ENCODE measurements around the gene ARHGEF38.

Gene ARHGEF38

GRCh38 chr4:105526656-105527055, 25.8 kb upstream of the ARHGEF38 start:
- Histone ChIP-seq H4K20me1 (ENCODE audit: control insufficient read depth, insufficient read depth, low read depth, low read length) (no peaks in the 10 kb centered on the region), H3K27me3 (ENCODE audit: control insufficient read depth, low read length) (peaks cover 7% of the 10 kb centered on the region; the same call in 1 of the 2 replicates), H3K79me2 (ENCODE audit: control insufficient read depth, low read length) (no peaks in the 10 kb centered on the region), H3K9me2 (replicated peaks; ENCODE audit: control insufficient read depth, low read length) (no peaks in the 10 kb centered on the region), H3K36me3 (ENCODE audit: control insufficient read depth, low read length) (no peaks in the 10 kb centered on the region), H3K4me3 (ENCODE audit: low read length) (no peak overlapping the region), H3K9me3 (ENCODE audit: control insufficient read depth, insufficient read depth, low read length) (no peaks in the 10 kb centered on the region), H3F3A (ENCODE audit: control insufficient read depth, insufficient read depth) (no peaks in the 10 kb centered on the region), H3K4me1 (ENCODE audit: control insufficient read depth, low read length) (no peaks in the 10 kb centered on the region), H3K27ac (ENCODE audit: low read depth, low read length) (no peak overlapping the region), H3K4me2 (ENCODE audit: low read length) (no peak overlapping the region)
- no peak for TF ChIP-seq CTCF (IDR thresholded peaks at IDR 0.05; ENCODE audit: low read depth, low read length, poor library complexity, severe bottlenecking)
- TF ChIP-seq EZH2phosphoT487 (IDR thresholded peaks at IDR 0.05; ENCODE audit: borderline replicate concordance, low read length): no peak

GRCh38 chr4:105527081-105527480, 25.3 kb upstream of the ARHGEF38 start:
- Histone ChIP-seq H3K4me2 (ENCODE audit: low read length) (no peak overlapping the region), H3K27ac (ENCODE audit: low read depth, low read length) (no peak overlapping the region), H3K9me3 (ENCODE audit: control insufficient read depth, insufficient read depth, low read length) (no peaks in the 10 kb centered on the region), H3K79me2 (ENCODE audit: control insufficient read depth, low read length) (no peaks in the 10 kb centered on the region), H3K4me1 (ENCODE audit: control insufficient read depth, low read length) (no peaks in the 10 kb centered on the region), H3K9me2 (replicated peaks; ENCODE audit: control insufficient read depth, low read length) (no peaks in the 10 kb centered on the region), H4K20me1 (ENCODE audit: control insufficient read depth, insufficient read depth, low read depth, low read length) (no peaks in the 10 kb centered on the region), H3K4me3 (ENCODE audit: low read length) (no peak overlapping the region), H3K36me3 (ENCODE audit: control insufficient read depth, low read length) (no peaks in the 10 kb centered on the region), H3K27me3 (ENCODE audit: control insufficient read depth, low read length) (peaks cover 4% of the 10 kb centered on the region; the same call in 1 of the 2 replicates), H3F3A (ENCODE audit: control insufficient read depth, insufficient read depth) (no peaks in the 10 kb centered on the region)
- TF ChIP-seq CTCF (IDR thresholded peaks at IDR 0.05; ENCODE audit: low read depth, low read length, poor library complexity, severe bottlenecking) (no peak), EZH2phosphoT487 (IDR thresholded peaks at IDR 0.05; ENCODE audit: borderline replicate concordance, low read length) (no peak)

- H3K4me1 ChIP-seq (ENCODE audit: control insufficient read depth, low read length): no peaks in the 10 kb centered on the region
- H3K9me3 ChIP-seq (ENCODE audit: control insufficient read depth, insufficient read depth, low read length): no peaks in the 10 kb centered on the region
- no peaks in the 10 kb centered on the region for H3K9me2 ChIP-seq (replicated peaks; ENCODE audit: control insufficient read depth, low read length)
- H3K79me2 ChIP-seq (ENCODE audit: control insufficient read depth, low read length): no peaks in the 10 kb centered on the region
- H3K36me3 ChIP-seq (ENCODE audit: control insufficient read depth, low read length): no peaks in the 10 kb centered on the region
- no peaks in the 10 kb centered on the region for H4K20me1 ChIP-seq (ENCODE audit: control insufficient read depth, insufficient read depth, low read depth, low read length)
- H3K27ac ChIP-seq (ENCODE audit: low read depth, low read length): no peak overlapping the region
- no peak overlapping the region for H3K4me2 ChIP-seq (ENCODE audit: low read length)
- TF ChIP-seq EZH2phosphoT487 (IDR thresholded peaks at IDR 0.05; ENCODE audit: borderline replicate concordance, low read length) (no peak), CTCF (IDR thresholded peaks at IDR 0.05; ENCODE audit: low read depth, low read length, poor library complexity, severe bottlenecking) (no peak)
- H3F3A ChIP-seq (ENCODE audit: control insufficient read depth, insufficient read depth): no peaks in the 10 kb centered on the region
- no peaks in the 10 kb centered on the region for H3K27me3 ChIP-seq (ENCODE audit: control insufficient read depth, low read length)
- no peak overlapping the region for H3K4me3 ChIP-seq (ENCODE audit: low read length)
These were observed 15.8 kb upstream of the ARHGEF38 start for GRCh38 chr4:105536601-105537000.

All from DOHH2 (cell line).